Measurements from ENCODE around the gene ITGB1BP1. TPM values are rescaled to one million over a fixed set of nuclear protein-coding genes. Genes with fewer than 3 reads are reported as not detected.

ITGB1BP1 gene
- total RNA-seq, 1 donor from 2014 or later, result 53.8 TPM

DNA sequence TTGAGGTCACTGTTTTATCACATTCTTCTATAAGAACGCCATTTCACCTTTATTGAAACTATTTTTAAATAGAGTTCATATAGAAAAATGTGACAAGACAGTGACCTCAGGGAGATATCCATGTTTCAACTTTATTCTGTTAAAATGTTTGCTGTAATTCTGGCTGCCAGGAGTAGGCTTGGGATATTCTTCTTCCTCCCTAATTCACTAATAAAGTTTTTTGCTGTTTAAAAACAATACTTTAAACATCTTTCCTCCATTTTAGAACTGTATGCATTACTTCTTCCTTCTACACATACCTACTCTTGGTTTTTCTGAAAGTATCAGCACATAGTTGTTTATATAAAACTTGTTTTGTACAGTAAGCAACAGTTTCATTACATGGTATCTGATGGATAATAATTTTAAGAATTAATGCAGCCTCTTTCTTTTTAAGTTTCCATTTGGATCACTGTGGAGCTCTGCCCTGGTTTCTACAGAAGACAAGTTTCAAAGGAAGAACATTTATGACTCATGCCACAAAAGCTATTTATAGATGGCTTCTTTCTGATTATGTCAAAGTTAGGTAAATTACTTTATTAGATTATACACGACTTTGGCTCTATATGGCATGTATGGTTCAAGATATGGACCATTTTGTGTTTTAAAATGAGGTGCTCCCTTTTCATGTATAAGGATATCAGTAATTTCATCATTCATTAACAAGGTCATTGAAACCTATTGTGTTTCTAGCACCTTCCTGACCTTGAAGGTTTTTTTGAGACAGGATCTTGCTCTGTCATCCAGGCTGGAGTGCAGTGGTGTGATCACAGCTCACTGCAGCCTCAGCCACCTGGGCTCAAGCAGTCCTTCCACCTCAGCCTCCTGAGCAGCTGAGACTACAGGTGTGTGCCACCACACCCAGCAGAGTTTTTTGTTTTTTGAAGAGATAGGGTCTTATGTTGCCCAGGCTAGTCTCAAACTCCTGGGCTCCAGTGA, 7.3 kb upstream of the ITGB1BP1 start:
- intact Hi-C loops (cut with DNase I), result no loop called here
- H3K4me1 ChIP-seq, result no peaks in the 10 kb centered on the region
- DNase-seq (ENCODE audit: extremely low spot score in 2 of 2), result no peak
- no peak overlapping the region for H3K4me3 ChIP-seq
- no peak for TF ChIP-seq POLR2AphosphoS5 (IDR thresholded peaks at IDR 0.05; ENCODE audit: insufficient read depth in 1 of 2, low read depth in 1 of 2)
- TF ChIP-seq POLR2A (IDR thresholded peaks at IDR 0.05), result no peak
- TF ChIP-seq, protein P1, sequence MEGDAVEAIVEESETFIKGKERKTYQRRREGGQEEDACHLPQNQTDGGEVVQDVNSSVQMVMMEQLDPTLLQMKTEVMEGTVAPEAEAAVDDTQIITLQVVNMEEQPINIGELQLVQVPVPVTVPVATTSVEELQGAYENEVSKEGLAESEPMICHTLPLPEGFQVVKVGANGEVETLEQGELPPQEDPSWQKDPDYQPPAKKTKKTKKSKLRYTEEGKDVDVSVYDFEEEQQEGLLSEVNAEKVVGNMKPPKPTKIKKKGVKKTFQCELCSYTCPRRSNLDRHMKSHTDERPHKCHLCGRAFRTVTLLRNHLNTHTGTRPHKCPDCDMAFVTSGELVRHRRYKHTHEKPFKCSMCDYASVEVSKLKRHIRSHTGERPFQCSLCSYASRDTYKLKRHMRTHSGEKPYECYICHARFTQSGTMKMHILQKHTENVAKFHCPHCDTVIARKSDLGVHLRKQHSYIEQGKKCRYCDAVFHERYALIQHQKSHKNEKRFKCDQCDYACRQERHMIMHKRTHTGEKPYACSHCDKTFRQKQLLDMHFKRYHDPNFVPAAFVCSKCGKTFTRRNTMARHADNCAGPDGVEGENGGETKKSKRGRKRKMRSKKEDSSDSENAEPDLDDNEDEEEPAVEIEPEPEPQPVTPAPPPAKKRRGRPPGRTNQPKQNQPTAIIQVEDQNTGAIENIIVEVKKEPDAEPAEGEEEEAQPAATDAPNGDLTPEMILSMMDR (IDR thresholded peaks at IDR 0.05), result no peak
- H3K9me3 ChIP-seq, result no peaks in the 10 kb centered on the region
- no peaks in the 10 kb centered on the region for H3K27me3 ChIP-seq
- H3K36me3 ChIP-seq, result peaks cover 0 to 45% of the 10 kb centered on the region in 2 donors
- H3K27ac ChIP-seq, result no peak overlapping the region

DNA sequence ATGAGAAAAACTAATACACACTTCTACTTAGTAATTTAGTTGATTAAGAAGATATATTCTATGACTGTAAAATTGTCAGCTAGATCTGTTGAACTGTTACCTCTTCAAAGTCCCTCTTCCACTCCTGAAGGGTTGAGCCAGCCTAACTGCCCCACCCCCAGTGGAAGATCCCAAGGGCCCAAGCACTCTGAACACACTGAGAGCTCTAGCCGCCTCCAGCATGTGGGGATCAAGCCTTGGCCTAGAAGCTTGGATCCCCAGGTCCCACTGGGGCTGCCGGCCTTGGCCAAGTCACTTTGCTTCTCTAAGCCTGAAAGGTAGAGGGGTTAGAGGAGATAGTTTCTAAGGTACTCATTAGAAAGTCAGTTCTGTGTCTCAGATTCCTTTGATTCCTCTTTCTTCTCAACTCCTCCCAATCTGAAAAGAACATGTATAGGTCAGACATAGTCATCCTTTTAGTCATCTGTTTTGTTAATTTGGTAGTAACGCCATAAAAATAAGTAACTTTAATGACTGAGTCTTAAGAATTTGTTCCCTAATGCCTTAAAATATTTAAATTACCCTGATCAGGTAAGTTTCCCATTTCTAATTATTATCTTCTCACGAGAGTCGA, 5.7 kb upstream of the ITGB1BP1 start:
- intact Hi-C loops (cut with DNase I), result no loop called here
- Histone ChIP-seq H3K4me1 (peaks cover 11% of the 10 kb centered on the region), H3K27me3 (no peaks in the 10 kb centered on the region), H3K9me3 (no peaks in the 10 kb centered on the region), H3K4me3 (no peak overlapping the region), H3K27ac (no peak overlapping the region), H3K36me3 (peaks cover 0 to 38% of the 10 kb centered on the region in 2 donors)
- no peak for DNase-seq (ENCODE audit: extremely low spot score in 2 of 2)
- TF ChIP-seq, protein P1 (IDR thresholded peaks at IDR 0.05), result no peak
- no peak for TF ChIP-seq POLR2A (IDR thresholded peaks at IDR 0.05)
- no peak for TF ChIP-seq POLR2AphosphoS5 (IDR thresholded peaks at IDR 0.05; ENCODE audit: insufficient read depth in 1 of 2, low read depth in 1 of 2)

DNA sequence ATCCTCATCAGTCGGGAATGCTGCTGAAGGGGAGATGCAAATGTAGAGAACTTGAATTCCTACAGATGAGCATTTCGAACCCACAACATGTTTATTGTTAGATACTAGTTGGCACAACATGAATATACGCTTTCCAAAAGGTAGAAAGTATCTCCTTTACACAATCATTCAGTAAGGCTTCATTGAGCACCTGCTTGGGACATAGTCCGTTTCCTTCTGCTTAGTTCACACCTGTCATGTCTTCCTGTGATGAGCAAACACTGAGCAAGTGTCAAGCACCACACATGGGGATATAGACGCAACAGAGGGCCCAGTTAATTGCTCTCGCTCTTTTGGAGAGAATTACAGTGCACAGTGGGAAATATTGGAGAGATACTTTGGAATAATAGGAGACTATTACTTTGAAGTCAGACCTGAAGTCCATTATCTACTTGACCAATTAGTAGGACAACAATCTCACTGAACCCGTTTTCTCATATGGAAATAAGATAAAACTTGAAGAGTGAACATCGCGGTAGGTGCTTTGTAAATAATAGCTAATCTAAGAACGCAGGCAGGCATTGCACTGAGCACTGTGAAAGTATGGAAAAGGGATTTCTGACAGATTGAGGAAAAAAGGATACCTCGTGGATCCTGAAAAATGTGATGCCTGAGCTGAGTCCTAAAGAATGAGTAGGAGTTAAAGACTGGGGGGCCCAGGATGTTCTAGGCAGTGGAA, 1.3 kb upstream of the ITGB1BP1 start:
- intact Hi-C loops (cut with DNase I), result no loop called here
- no peak for DNase-seq (ENCODE audit: extremely low spot score in 2 of 2)
- no peaks in the 10 kb centered on the region for H3K9me3 ChIP-seq

DNA sequence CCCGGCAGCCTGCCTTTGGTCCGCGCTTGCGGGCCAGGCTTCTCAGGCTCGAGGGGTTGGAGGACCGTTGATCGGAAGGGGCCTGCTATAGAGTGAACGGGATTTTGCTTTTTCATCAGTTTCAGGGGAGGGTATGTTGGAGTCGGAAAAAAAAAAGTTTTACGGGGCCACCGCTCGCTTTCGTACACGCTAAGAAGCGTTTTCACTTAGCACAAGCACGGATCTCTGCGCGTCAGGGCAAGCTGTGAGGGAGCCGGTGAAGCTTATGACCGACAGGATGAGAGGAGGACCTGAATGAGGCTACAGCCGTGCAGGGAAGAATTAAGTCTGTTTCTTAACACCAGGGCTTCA, 569 bp upstream of the ITGB1BP1 start:
- Histone ChIP-seq H3K4me1 (peaks cover 48% of the 10 kb centered on the region), H3K9me3 (no peaks in the 10 kb centered on the region), H3K4me3 (peak overlapping the region; percentile 67 to 72), H3K27me3 (no peaks in the 10 kb centered on the region), H3K36me3 (no peaks in the 10 kb centered on the region), H3K27ac (peak overlapping the region; percentile 94)
- DNase-seq (ENCODE audit: extremely low spot score in 2 of 2), result no peak
- TF ChIP-seq POLR2A (IDR thresholded peaks at IDR 0.05) (no peak), POLR2AphosphoS5 (IDR thresholded peaks at IDR 0.05; ENCODE audit: insufficient read depth in 1 of 2, low read depth in 1 of 2) (no peak)
- intact Hi-C loops (cut with DNase I), result no loop called here

More for the DNA sequence above, 1.3 kb upstream of the ITGB1BP1 start:
- H3K4me1 ChIP-seq, result peaks cover 41% of the 10 kb centered on the region
- peaks cover 0 to 7% of the 10 kb centered on the region in 2 donors for H3K36me3 ChIP-seq
- H3K27me3 ChIP-seq, result no peaks in the 10 kb centered on the region
- H3K27ac ChIP-seq, result no peak overlapping the region
- H3K4me3 ChIP-seq, result peak overlapping the region; percentile 67 to 72
- TF ChIP-seq, protein P1 (IDR thresholded peaks at IDR 0.05), result no peak
- TF ChIP-seq POLR2AphosphoS5 (IDR thresholded peaks at IDR 0.05; ENCODE audit: insufficient read depth in 1 of 2, low read depth in 1 of 2) (no peak), POLR2A (IDR thresholded peaks at IDR 0.05) (no peak)

Data from vagina (tissue), 2 donors.